ENCODE data around the gene ATRIP.

Gene ATRIP

GRCh38 chr3:48406443-48407431 is 39.8 kb upstream of the ATRIP start:
- no peak overlapping the region for H3K27ac Mint-ChIP-seq
- peak in 1 of 2 donors; percentile 5 for DNase-seq
- no peak for ATAC-seq
- H3K27me3 Mint-ChIP-seq, result no peaks in the 10 kb centered on the region
- no peak overlapping the region for H3K4me3 Mint-ChIP-seq
- H3K4me1 Mint-ChIP-seq, result no peaks in the 10 kb centered on the region
- no peaks in the 10 kb centered on the region for H3K9me3 Mint-ChIP-seq

GRCh38 chr3:48407542-48408099 is 38.9 kb upstream of the ATRIP start:
- ATAC-seq, result no peak
- H3K4me1 Mint-ChIP-seq, result no peaks in the 10 kb centered on the region
- no peak overlapping the region for H3K27ac Mint-ChIP-seq
- H3K4me3 Mint-ChIP-seq, result no peak overlapping the region
- H3K9me3 Mint-ChIP-seq, result no peaks in the 10 kb centered on the region
- no peak for DNase-seq
- no peaks in the 10 kb centered on the region for H3K27me3 Mint-ChIP-seq

GRCh38 chr3:48408823-48409281 is 37.7 kb upstream of the ATRIP start:
- Mint-ChIP-seq H3K4me3 (no peak overlapping the region), H3K27me3 (no peaks in the 10 kb centered on the region), H3K4me1 (no peaks in the 10 kb centered on the region), H3K27ac (peak overlapping the region in 1 of 2 donors; percentile 72), H3K9me3 (no peaks in the 10 kb centered on the region)
- ATAC-seq (no peak), DNase-seq (peak in 1 of 2 donors; percentile 7)

- Mint-ChIP-seq H3K27me3 (no peaks in the 10 kb centered on the region), H3K27ac (no peak overlapping the region), H3K9me3 (no peaks in the 10 kb centered on the region), H3K4me1 (no peaks in the 10 kb centered on the region), H3K4me3 (no peak overlapping the region)
- ATAC-seq, result no peak
- no peak for DNase-seq
Observed at GRCh38 chr3:48409291-48410201, 37.0 kb upstream of the ATRIP start.

- Mint-ChIP-seq H3K27me3 (no peaks in the 10 kb centered on the region), H3K27ac (no peak overlapping the region), H3K4me1 (no peaks in the 10 kb centered on the region), H3K4me3 (no peak overlapping the region), H3K9me3 (no peaks in the 10 kb centered on the region)
- DNase-seq, result no peak
- ATAC-seq, result no peak
Observed at GRCh38 chr3:48410205-48411040, 36.1 kb upstream of the ATRIP start.

GRCh38 chr3:48411041-48411588 is 35.4 kb upstream of the ATRIP start:
- H3K27me3 Mint-ChIP-seq, result no peaks in the 10 kb centered on the region
- DNase-seq, result no peak
- no peak for ATAC-seq
- no peaks in the 10 kb centered on the region for H3K4me1 Mint-ChIP-seq
- no peaks in the 10 kb centered on the region for H3K9me3 Mint-ChIP-seq
- no peak overlapping the region for H3K4me3 Mint-ChIP-seq
- H3K27ac Mint-ChIP-seq, result no peak overlapping the region

- ATAC-seq (no peak), DNase-seq (no peak)
- H3K4me3 Mint-ChIP-seq, result no peak overlapping the region
- H3K27me3 Mint-ChIP-seq, result no peaks in the 10 kb centered on the region
- H3K27ac Mint-ChIP-seq, result peak overlapping the region in 1 of 2 donors; percentile 14
- H3K4me1 Mint-ChIP-seq, result no peaks in the 10 kb centered on the region
- no peaks in the 10 kb centered on the region for H3K9me3 Mint-ChIP-seq
Observed at GRCh38 chr3:48411606-48412374, 34.7 kb upstream of the ATRIP start.

GRCh38 chr3:48412375-48413001 is 34.0 kb upstream of the ATRIP start:
- H3K27ac Mint-ChIP-seq, result no peak overlapping the region
- no peak for DNase-seq
- no peaks in the 10 kb centered on the region for H3K27me3 Mint-ChIP-seq
- H3K4me1 Mint-ChIP-seq, result no peaks in the 10 kb centered on the region
- no peaks in the 10 kb centered on the region for H3K9me3 Mint-ChIP-seq
- no peak overlapping the region for H3K4me3 Mint-ChIP-seq
- no peak for ATAC-seq

- ATAC-seq (no peak), DNase-seq (no peak)
- Mint-ChIP-seq H3K27me3 (no peaks in the 10 kb centered on the region), H3K4me3 (no peak overlapping the region), H3K4me1 (no peaks in the 10 kb centered on the region), H3K9me3 (no peaks in the 10 kb centered on the region), H3K27ac (no peak overlapping the region)
Observed at GRCh38 chr3:48413086-48413485, 33.5 kb upstream of the ATRIP start.

GRCh38 chr3:48413611-48414010 is 32.9 kb upstream of the ATRIP start:
- H3K27ac Mint-ChIP-seq, result no peak overlapping the region
- H3K4me1 Mint-ChIP-seq, result no peaks in the 10 kb centered on the region
- no peak for ATAC-seq
- DNase-seq, result no peak
- no peaks in the 10 kb centered on the region for H3K9me3 Mint-ChIP-seq
- H3K27me3 Mint-ChIP-seq, result no peaks in the 10 kb centered on the region
- no peak overlapping the region for H3K4me3 Mint-ChIP-seq

GRCh38 chr3:48414376-48415250 is 31.9 kb upstream of the ATRIP start:
- no peaks in the 10 kb centered on the region for H3K4me1 Mint-ChIP-seq
- DNase-seq (no peak), ATAC-seq (no peak)
- peak overlapping the region in 1 of 2 donors; percentile 42 for H3K27ac Mint-ChIP-seq
- H3K4me3 Mint-ChIP-seq, result no peak overlapping the region
- H3K27me3 Mint-ChIP-seq, result no peaks in the 10 kb centered on the region
- no peaks in the 10 kb centered on the region for H3K9me3 Mint-ChIP-seq

GRCh38 chr3:48415251-48415953 is 31.1 kb upstream of the ATRIP start:
- no peak for DNase-seq
- no peaks in the 10 kb centered on the region for H3K4me1 Mint-ChIP-seq
- no peak for ATAC-seq

More at GRCh38 chr3:48415251-48415953, 31.1 kb upstream of the ATRIP start:
- H3K27ac Mint-ChIP-seq, result no peak overlapping the region
- no peaks in the 10 kb centered on the region for H3K9me3 Mint-ChIP-seq
- no peaks in the 10 kb centered on the region for H3K27me3 Mint-ChIP-seq
- no peak overlapping the region for H3K4me3 Mint-ChIP-seq
